GM23338 (cell line): Measurements from ENCODE around the gene PDE10A. TPM values are rescaled to one million over a fixed set of nuclear protein-coding genes. Genes with fewer than 3 reads are reported as not detected.

Source experiments
- ATAC-seq: fragments of 200-7000 bp; cut with Tn5 transposase; 3 replicates; pipeline ENCODE4 v1.9.1; 2020
- DNase-seq: peaks from one replicate; pipeline ENCODE4 v3.0.0-alpha.2; 2015; ENCODE audit warnings: low spot score
- H2AFZ ChIP-seq: fragments of 200-600 bp; sonication (generic); 2 replicates; pipeline ENCODE4 v1.8.0; 2016; ENCODE audit warnings: antibody characterized with exemption, mild to moderate bottlenecking, moderate library complexity
- H3F3A ChIP-seq: fragments of 200-600 bp; sonication (generic); replicated peaks from 2 replicates; pipeline ENCODE4 v1.8.0; 2017; ENCODE audit warnings: antibody characterized with exemption, mixed run types, low read depth
- H3K27ac ChIP-seq: fragments of 200-600 bp; sonication (generic); 2 replicates; pipeline ENCODE4 v1.6.1; 2016; ENCODE audit warnings: low read depth
- H3K27me3 ChIP-seq: fragments of 200-600 bp; sonication (generic); 2 replicates; pipeline ENCODE4 v1.8.0; 2016; ENCODE audit warnings: mild to moderate bottlenecking, mixed run types, moderate library complexity; ENCODE audit not compliant: insufficient read depth
- H3K36me3 ChIP-seq: fragments of 200-600 bp; sonication (generic); 2 replicates; pipeline ENCODE4 v1.8.0; 2016; ENCODE audit warnings: mild to moderate bottlenecking; ENCODE audit not compliant: insufficient read depth
- H3K4me1 ChIP-seq: fragments of 200-600 bp; sonication (generic); 2 replicates; pipeline ENCODE4 v1.8.0; 2016; ENCODE audit warnings: mild to moderate bottlenecking, moderate library complexity; ENCODE audit not compliant: insufficient read depth
- H3K4me2 ChIP-seq: fragments of 200-600 bp; sonication (generic); 2 replicates; pipeline ENCODE4 v1.7.1; 2017; ENCODE audit warnings: mixed run types
- H3K4me3 ChIP-seq: fragments of 200-600 bp; sonication (generic); 2 replicates; pipeline ENCODE4 v1.6.1; 2016; ENCODE audit warnings: mixed run types
- H3K79me2 ChIP-seq: fragments of 200-600 bp; sonication (generic); replicated peaks from 2 replicates; pipeline ENCODE4 v1.8.0; 2017; ENCODE audit warnings: mild to moderate bottlenecking; ENCODE audit not compliant: insufficient read depth
- H3K9me2 ChIP-seq: fragments of 200-600 bp; sonication (generic); 2 replicates; pipeline ENCODE4 v1.8.0; 2017; ENCODE audit not compliant: insufficient read depth
- H4K20me1 ChIP-seq: fragments of 200-600 bp; sonication (generic); replicated peaks from 2 replicates; pipeline ENCODE4 v1.8.0; 2017; ENCODE audit warnings: mild to moderate bottlenecking; ENCODE audit not compliant: insufficient read depth
- H3K27ac Mint-ChIP-seq: 2 replicates; pipeline ENCODE4 v1.8.0; 2020; ENCODE audit warnings: inconsistent platforms, mild to moderate bottlenecking, moderate library complexity, mixed read lengths
- H3K27me3 Mint-ChIP-seq: 3 replicates; pipeline ENCODE4 v1.8.0; 2022; ENCODE audit warnings: low read depth, mild to moderate bottlenecking, moderate library complexity, mixed read lengths, inconsistent platforms; ENCODE audit not compliant: insufficient read depth, poor library complexity
- H3K36me3 Mint-ChIP-seq: 3 replicates; pipeline ENCODE4 v1.8.0; 2021; ENCODE audit warnings: low read depth, mild to moderate bottlenecking, inconsistent platforms, moderate library complexity, mixed read lengths
- H3K4me1 Mint-ChIP-seq: 3 replicates; pipeline ENCODE4 v1.8.0; 2020; ENCODE audit warnings: mild to moderate bottlenecking, inconsistent platforms, mixed read lengths
- H3K4me3 Mint-ChIP-seq: 3 replicates; pipeline ENCODE4 v1.8.0; 2021; ENCODE audit warnings: moderate library complexity, mild to moderate bottlenecking, inconsistent platforms, mixed read lengths
- H3K9me3 Mint-ChIP-seq: 3 replicates; pipeline ENCODE4 v1.8.0; 2020; ENCODE audit warnings: moderate library complexity, mild to moderate bottlenecking, inconsistent platforms, mixed read lengths
- CREB1 ChIP-seq: fragments of 250-450 bp; sonication (Bioruptor Pico); IDR thresholded peaks from 2 replicates; pipeline ENCODE4 v1.5.0; 2020; ENCODE audit warnings: low read depth, mild to moderate bottlenecking, moderate library complexity
- EZH2 ChIP-seq: fragments of 200-600 bp; sonication (generic); IDR thresholded peaks from one replicate; pipeline ENCODE4 v1.8.0; 2017; ENCODE audit warnings: antibody characterized with exemption, mild to moderate bottlenecking, low read depth; ENCODE audit not compliant: unreplicated experiment
- EZH2phosphoT487 ChIP-seq: fragments of 200-600 bp; sonication (generic); IDR thresholded peaks from one replicate; pipeline ENCODE4 v1.8.1; 2018; ENCODE audit warnings: antibody characterized with exemption; ENCODE audit not compliant: unreplicated experiment
- JUNB ChIP-seq: IDR thresholded peaks from one replicate; pipeline ENCODE4 v1.6.1; 2016; ENCODE audit warnings: antibody characterized with exemption; ENCODE audit not compliant: unreplicated experiment
- NANOG ChIP-seq: IDR thresholded peaks from 2 replicates; pipeline ENCODE4 v1.6.1; 2016; ENCODE audit warnings: antibody characterized with exemption, borderline replicate concordance
- POLR2AphosphoS5 ChIP-seq: IDR thresholded peaks from 2 replicates; pipeline ENCODE4 v1.6.1; 2016; ENCODE audit warnings: antibody characterized with exemption, low read depth
- STAT1 ChIP-seq: IDR thresholded peaks from one replicate; pipeline ENCODE4 v1.6.1; 2016; ENCODE audit warnings: antibody characterized with exemption; ENCODE audit not compliant: unreplicated experiment
- ZNF114 ChIP-seq: fragments of 250-450 bp; sonication (Bioruptor Pico); IDR thresholded peaks from 2 replicates; pipeline ENCODE4 v1.5.0; 2020; ENCODE audit warnings: mild to moderate bottlenecking, moderate library complexity
- ZNF331 ChIP-seq: fragments of 250-450 bp; sonication (Bioruptor Pico); IDR thresholded peaks from 2 replicates; pipeline ENCODE4 v1.5.0; 2020; ENCODE audit warnings: low read depth, mild to moderate bottlenecking, moderate library complexity
- polyA plus RNA-seq: library from polyadenylated mRNA; unstranded; fragments of >200 nt; fragmentation: Nextera tagmentation; extraction: Ambion mirVana; gene quantifications from 2 replicates; pipeline ENCODE4 v1.2.1, GENCODE V29; 2016
- total RNA-seq: library from RNA; depleted of rRNA; stranded (reverse); fragments of >200 nt; shearing (Covaris generic); gene quantifications from 2 replicates; pipeline ENCODE4 v1.2.3, GENCODE V29; 2014
- TF ChIP-seq, protein P1 (sequence below): fragments of 250-450 bp; sonication (Bioruptor Pico); IDR thresholded peaks from 2 replicates; pipeline ENCODE4 v1.5.0; 2020; ENCODE audit warnings: mild to moderate bottlenecking, moderate library complexity
- TF ChIP-seq, protein P2 (sequence below), 2 experiments: fragments of 200-600 bp in 1 of 2; sonication (generic) in 1 of 2; conservative IDR thresholded peaks; 2 replicates each; pipeline versions ENCODE4 v1.5.1 to v1.6.1; 2016 to 2017; ENCODE audit warnings: antibody characterized with exemption in 2 of 2, low read depth in 2 of 2, mild to moderate bottlenecking in 2 of 2, moderate library complexity in 1 of 2
- TF ChIP-seq, protein P3 (sequence below): IDR thresholded peaks from one replicate; pipeline ENCODE4 v1.6.1; 2018; ENCODE audit warnings: antibody characterized with exemption; ENCODE audit not compliant: unreplicated experiment
- TF ChIP-seq, protein P4 (sequence below): IDR thresholded peaks from 2 replicates; pipeline ENCODE4 v1.6.1; 2016; ENCODE audit warnings: antibody characterized with exemption

PDE10A gene
- total and polyA plus RNA-seq, 2 experiments from 2014 or later = 0.50 to 3.9 TPM

DNA sequence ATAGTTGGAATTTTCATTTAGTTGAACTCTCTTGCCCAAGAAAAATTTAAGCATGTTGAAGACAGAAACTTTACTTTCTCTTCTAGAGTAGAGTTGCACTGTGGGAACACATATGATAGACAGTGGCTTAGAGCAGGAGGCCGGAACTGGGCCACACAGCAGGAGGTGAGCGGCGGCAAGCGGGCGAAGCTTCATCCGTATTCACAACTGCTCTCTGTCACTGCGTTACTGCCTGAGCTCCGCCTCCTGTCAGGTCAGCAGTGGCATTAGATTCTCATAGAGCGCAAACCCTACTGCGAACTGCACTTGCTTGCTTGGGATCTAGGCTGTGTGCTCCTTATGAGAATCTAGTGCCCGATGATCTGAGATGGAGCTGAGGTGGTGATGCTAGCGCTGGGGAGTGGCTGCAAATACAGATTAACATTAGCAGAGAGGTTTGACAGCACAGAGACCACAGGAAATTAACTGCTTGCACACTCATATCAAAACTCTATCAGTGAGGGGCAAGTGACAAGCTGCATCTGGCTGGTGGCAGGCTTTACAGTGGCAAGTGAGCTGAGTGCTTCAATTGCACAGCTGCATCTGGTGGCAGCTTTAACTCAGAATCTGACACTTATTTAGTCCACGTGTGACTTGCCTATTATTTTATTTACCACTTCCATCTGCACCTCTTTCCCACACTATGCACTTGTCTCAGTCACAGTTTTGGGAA is 178.7 kb downstream of the PDE10A start:
- no peak overlapping the region for H3K27ac Mint-ChIP-seq
- H3K4me2 ChIP-seq = no peak overlapping the region

More for the DNA sequence above, 178.7 kb downstream of the PDE10A start:
- TF ChIP-seq JUNB (no peak), EZH2 (no peak), ZNF331 (CRISPR knock-in tag) (no peak), CREB1 (CRISPR knock-in tag) (no peak), NANOG (no peak), STAT1 (no peak), POLR2AphosphoS5 (no peak), ZNF114 (CRISPR knock-in tag) (no peak), EZH2phosphoT487 (no peak)
- TF ChIP-seq, protein P1, sequence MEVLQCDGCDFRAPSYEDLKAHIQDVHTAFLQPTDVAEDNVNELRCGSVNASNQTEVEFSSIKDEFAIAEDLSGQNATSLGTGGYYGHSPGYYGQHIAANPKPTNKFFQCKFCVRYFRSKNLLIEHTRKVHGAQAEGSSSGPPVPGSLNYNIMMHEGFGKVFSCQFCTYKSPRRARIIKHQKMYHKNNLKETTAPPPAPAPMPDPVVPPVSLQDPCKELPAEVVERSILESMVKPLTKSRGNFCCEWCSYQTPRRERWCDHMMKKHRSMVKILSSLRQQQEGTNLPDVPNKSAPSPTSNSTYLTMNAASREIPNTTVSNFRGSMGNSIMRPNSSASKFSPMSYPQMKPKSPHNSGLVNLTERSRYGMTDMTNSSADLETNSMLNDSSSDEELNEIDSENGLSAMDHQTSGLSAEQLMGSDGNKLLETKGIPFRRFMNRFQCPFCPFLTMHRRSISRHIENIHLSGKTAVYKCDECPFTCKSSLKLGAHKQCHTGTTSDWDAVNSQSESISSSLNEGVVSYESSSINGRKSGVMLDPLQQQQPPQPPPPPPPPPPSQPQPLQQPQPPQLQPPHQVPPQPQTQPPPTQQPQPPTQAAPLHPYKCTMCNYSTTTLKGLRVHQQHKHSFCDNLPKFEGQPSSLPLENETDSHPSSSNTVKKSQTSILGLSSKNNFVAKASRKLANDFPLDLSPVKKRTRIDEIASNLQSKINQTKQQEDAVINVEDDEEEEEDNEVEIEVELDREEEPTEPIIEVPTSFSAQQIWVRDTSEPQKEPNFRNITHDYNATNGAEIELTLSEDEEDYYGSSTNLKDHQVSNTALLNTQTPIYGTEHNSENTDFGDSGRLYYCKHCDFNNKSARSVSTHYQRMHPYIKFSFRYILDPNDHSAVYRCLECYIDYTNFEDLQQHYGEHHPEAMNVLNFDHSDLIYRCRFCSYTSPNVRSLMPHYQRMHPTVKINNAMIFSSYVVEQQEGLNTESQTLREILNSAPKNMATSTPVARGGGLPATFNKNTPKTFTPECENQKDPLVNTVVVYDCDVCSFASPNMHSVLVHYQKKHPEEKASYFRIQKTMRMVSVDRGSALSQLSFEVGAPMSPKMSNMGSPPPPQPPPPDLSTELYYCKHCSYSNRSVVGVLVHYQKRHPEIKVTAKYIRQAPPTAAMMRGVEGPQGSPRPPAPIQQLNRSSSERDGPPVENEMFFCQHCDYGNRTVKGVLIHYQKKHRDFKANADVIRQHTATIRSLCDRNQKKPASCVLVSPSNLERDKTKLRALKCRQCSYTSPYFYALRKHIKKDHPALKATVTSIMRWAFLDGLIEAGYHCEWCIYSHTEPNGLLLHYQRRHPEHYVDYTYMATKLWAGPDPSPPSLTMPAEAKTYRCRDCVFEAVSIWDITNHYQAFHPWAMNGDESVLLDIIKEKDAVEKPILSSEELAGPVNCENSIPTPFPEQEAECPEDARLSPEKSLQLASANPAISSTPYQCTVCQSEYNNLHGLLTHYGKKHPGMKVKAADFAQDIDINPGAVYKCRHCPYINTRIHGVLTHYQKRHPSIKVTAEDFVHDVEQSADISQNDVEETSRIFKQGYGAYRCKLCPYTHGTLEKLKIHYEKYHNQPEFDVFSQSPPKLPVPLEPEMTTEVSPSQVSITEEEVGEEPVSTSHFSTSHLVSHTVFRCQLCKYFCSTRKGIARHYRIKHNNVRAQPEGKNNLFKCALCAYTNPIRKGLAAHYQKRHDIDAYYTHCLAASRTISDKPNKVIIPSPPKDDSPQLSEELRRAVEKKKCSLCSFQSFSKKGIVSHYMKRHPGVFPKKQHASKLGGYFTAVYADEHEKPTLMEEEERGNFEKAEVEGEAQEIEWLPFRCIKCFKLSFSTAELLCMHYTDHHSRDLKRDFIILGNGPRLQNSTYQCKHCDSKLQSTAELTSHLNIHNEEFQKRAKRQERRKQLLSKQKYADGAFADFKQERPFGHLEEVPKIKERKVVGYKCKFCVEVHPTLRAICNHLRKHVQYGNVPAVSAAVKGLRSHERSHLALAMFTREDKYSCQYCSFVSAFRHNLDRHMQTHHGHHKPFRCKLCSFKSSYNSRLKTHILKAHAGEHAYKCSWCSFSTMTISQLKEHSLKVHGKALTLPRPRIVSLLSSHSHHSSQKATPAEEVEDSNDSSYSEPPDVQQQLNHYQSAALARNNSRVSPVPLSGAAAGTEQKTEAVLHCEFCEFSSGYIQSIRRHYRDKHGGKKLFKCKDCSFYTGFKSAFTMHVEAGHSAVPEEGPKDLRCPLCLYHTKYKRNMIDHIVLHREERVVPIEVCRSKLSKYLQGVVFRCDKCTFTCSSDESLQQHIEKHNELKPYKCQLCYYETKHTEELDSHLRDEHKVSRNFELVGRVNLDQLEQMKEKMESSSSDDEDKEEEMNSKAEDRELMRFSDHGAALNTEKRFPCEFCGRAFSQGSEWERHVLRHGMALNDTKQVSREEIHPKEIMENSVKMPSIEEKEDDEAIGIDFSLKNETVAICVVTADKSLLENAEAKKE = no peak
- TF ChIP-seq, protein P2, sequence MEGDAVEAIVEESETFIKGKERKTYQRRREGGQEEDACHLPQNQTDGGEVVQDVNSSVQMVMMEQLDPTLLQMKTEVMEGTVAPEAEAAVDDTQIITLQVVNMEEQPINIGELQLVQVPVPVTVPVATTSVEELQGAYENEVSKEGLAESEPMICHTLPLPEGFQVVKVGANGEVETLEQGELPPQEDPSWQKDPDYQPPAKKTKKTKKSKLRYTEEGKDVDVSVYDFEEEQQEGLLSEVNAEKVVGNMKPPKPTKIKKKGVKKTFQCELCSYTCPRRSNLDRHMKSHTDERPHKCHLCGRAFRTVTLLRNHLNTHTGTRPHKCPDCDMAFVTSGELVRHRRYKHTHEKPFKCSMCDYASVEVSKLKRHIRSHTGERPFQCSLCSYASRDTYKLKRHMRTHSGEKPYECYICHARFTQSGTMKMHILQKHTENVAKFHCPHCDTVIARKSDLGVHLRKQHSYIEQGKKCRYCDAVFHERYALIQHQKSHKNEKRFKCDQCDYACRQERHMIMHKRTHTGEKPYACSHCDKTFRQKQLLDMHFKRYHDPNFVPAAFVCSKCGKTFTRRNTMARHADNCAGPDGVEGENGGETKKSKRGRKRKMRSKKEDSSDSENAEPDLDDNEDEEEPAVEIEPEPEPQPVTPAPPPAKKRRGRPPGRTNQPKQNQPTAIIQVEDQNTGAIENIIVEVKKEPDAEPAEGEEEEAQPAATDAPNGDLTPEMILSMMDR (conservative IDR thresholded peaks at IDR 0.05; ENCODE audit: low read depth in 2 of 2) = no peak
- TF ChIP-seq, protein P3, sequence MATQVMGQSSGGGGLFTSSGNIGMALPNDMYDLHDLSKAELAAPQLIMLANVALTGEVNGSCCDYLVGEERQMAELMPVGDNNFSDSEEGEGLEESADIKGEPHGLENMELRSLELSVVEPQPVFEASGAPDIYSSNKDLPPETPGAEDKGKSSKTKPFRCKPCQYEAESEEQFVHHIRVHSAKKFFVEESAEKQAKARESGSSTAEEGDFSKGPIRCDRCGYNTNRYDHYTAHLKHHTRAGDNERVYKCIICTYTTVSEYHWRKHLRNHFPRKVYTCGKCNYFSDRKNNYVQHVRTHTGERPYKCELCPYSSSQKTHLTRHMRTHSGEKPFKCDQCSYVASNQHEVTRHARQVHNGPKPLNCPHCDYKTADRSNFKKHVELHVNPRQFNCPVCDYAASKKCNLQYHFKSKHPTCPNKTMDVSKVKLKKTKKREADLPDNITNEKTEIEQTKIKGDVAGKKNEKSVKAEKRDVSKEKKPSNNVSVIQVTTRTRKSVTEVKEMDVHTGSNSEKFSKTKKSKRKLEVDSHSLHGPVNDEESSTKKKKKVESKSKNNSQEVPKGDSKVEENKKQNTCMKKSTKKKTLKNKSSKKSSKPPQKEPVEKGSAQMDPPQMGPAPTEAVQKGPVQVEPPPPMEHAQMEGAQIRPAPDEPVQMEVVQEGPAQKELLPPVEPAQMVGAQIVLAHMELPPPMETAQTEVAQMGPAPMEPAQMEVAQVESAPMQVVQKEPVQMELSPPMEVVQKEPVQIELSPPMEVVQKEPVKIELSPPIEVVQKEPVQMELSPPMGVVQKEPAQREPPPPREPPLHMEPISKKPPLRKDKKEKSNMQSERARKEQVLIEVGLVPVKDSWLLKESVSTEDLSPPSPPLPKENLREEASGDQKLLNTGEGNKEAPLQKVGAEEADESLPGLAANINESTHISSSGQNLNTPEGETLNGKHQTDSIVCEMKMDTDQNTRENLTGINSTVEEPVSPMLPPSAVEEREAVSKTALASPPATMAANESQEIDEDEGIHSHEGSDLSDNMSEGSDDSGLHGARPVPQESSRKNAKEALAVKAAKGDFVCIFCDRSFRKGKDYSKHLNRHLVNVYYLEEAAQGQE = no peak
- TF ChIP-seq, protein P4, sequence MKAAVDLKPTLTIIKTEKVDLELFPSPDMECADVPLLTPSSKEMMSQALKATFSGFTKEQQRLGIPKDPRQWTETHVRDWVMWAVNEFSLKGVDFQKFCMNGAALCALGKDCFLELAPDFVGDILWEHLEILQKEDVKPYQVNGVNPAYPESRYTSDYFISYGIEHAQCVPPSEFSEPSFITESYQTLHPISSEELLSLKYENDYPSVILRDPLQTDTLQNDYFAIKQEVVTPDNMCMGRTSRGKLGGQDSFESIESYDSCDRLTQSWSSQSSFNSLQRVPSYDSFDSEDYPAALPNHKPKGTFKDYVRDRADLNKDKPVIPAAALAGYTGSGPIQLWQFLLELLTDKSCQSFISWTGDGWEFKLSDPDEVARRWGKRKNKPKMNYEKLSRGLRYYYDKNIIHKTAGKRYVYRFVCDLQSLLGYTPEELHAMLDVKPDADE = no peak
- H3K9me3 Mint-ChIP-seq = no peaks in the 10 kb centered on the region
- Histone ChIP-seq H3K36me3 (no peaks in the 10 kb centered on the region), H3F3A (no peaks in the 10 kb centered on the region), H3K79me2 (no peaks in the 10 kb centered on the region), H4K20me1 (no peaks in the 10 kb centered on the region), H3K9me2 (no peaks in the 10 kb centered on the region), H3K27ac (no peak overlapping the region), H3K4me1 (peaks cover 6% of the 10 kb centered on the region; the same call in 1 of the 2 replicates), H2AFZ (no peak overlapping the region), H3K27me3 (no peaks in the 10 kb centered on the region), H3K4me3 (no peak overlapping the region)
- peak; percentile 41 for DNase-seq
- peaks cover 13% of the 10 kb centered on the region; the same call in 2 of the 3 replicates for H3K4me1 Mint-ChIP-seq
- H3K4me3 Mint-ChIP-seq = no peak overlapping the region
- no peaks in the 10 kb centered on the region for H3K27me3 Mint-ChIP-seq
- peak; percentile 79 for ATAC-seq
- no peaks in the 10 kb centered on the region for H3K36me3 Mint-ChIP-seq
